ENCODE data around the gene CLBA1.
"Not testable (repeated sequence)": the region's sequence is repeated elsewhere in the genome, so short reads cannot be mapped to it uniquely, and the experiment has no call there.

CLBA1 gene

GRCh38 chr14:104942586-104942985 is 43.0 kb upstream of the CLBA1 start:
- Histone ChIP-seq H3K36me3 (ENCODE audit: control insufficient read depth, insufficient read depth, low read length) (no peaks in the 10 kb centered on the region), H3K4me3 (ENCODE audit: low read length) (no peak overlapping the region), H2BK5ac (ENCODE audit: low read length) (no peak overlapping the region), H3K79me1 (ENCODE audit: low read length) (no peaks in the 10 kb centered on the region), H3K27me3 (ENCODE audit: insufficient read depth, low read length, poor library complexity) (peaks cover 2% of the 10 kb centered on the region), H3K4ac (ENCODE audit: low read depth, low read length) (no peak overlapping the region), H3K4me1 (ENCODE audit: control insufficient read depth, low read depth, low read length) (no peaks in the 10 kb centered on the region), H3K56ac (ENCODE audit: low read length) (no peak overlapping the region), H3K9ac (ENCODE audit: low read length) (no peak overlapping the region), H3K23ac (ENCODE audit: low read length) (no peak overlapping the region), H3K27ac (ENCODE audit: low read depth, low read length) (no peak overlapping the region), H4K5ac (ENCODE audit: low read length) (no peak overlapping the region), H3K18ac (ENCODE audit: low read length) (no peak overlapping the region), H4K8ac (ENCODE audit: low read depth, low read length) (no peak overlapping the region), H2BK120ac (ENCODE audit: low read depth, low read length) (no peak overlapping the region), H2BK15ac (replicated peaks; ENCODE audit: low read depth) (no peak overlapping the region), H2AK5ac (ENCODE audit: low read length) (no peak overlapping the region), H3K79me2 (ENCODE audit: control insufficient read depth, insufficient read depth, low read length) (no peaks in the 10 kb centered on the region), H3K4me2 (ENCODE audit: low read length) (no peak overlapping the region)
- DNase-seq = no peak
- WGBS (ENCODE audit: extremely low coverage, insufficient coverage, low lambda C conversion rate) = no CpG with 5 or more reads among the region's 16 CpGs

GRCh38 chr14:104943216-104944015 is 42.2 kb upstream of the CLBA1 start:
- H2AK5ac ChIP-seq (ENCODE audit: low read length); DNase-seq; H4K5ac ChIP-seq (ENCODE audit: low read length); H3K9ac ChIP-seq (ENCODE audit: low read length); H2BK15ac ChIP-seq (replicated peaks; ENCODE audit: low read depth); H3K56ac ChIP-seq (ENCODE audit: low read length); H3K27me3 ChIP-seq (ENCODE audit: insufficient read depth, low read length, poor library complexity); H3K36me3 ChIP-seq (ENCODE audit: control insufficient read depth, insufficient read depth, low read length); H3K4ac ChIP-seq (ENCODE audit: low read depth, low read length); H3K27ac ChIP-seq (ENCODE audit: low read depth, low read length); H3K18ac ChIP-seq (ENCODE audit: low read length); H3K23ac ChIP-seq (ENCODE audit: low read length); H3K4me1 ChIP-seq (ENCODE audit: control insufficient read depth, low read depth, low read length); H3K79me2 ChIP-seq (ENCODE audit: control insufficient read depth, insufficient read depth, low read length); H2BK120ac ChIP-seq (ENCODE audit: low read depth, low read length); H3K4me2 ChIP-seq (ENCODE audit: low read length); H3K4me3 ChIP-seq (ENCODE audit: low read length); H4K8ac ChIP-seq (ENCODE audit: low read depth, low read length); H2BK5ac ChIP-seq (ENCODE audit: low read length); H3K79me1 ChIP-seq (ENCODE audit: low read length): not testable (repeated sequence)
- WGBS (ENCODE audit: extremely low coverage, insufficient coverage, low lambda C conversion rate) = no CpG with 5 or more reads among the region's 29 CpGs

GRCh38 chr14:104944016-104944308 is 41.6 kb upstream of the CLBA1 start:
- H4K8ac ChIP-seq (ENCODE audit: low read depth, low read length); H3K23ac ChIP-seq (ENCODE audit: low read length); H3K36me3 ChIP-seq (ENCODE audit: control insufficient read depth, insufficient read depth, low read length); H3K79me2 ChIP-seq (ENCODE audit: control insufficient read depth, insufficient read depth, low read length); H4K5ac ChIP-seq (ENCODE audit: low read length); H2BK15ac ChIP-seq (replicated peaks; ENCODE audit: low read depth); H3K9ac ChIP-seq (ENCODE audit: low read length); H2BK120ac ChIP-seq (ENCODE audit: low read depth, low read length); H3K4me2 ChIP-seq (ENCODE audit: low read length); H2AK5ac ChIP-seq (ENCODE audit: low read length); H3K18ac ChIP-seq (ENCODE audit: low read length); DNase-seq; H3K4me3 ChIP-seq (ENCODE audit: low read length); H3K4me1 ChIP-seq (ENCODE audit: control insufficient read depth, low read depth, low read length); H2BK5ac ChIP-seq (ENCODE audit: low read length); H3K79me1 ChIP-seq (ENCODE audit: low read length); H3K4ac ChIP-seq (ENCODE audit: low read depth, low read length); H3K27ac ChIP-seq (ENCODE audit: low read depth, low read length); H3K27me3 ChIP-seq (ENCODE audit: insufficient read depth, low read length, poor library complexity); H3K56ac ChIP-seq (ENCODE audit: low read length): not testable (repeated sequence)
- WGBS (ENCODE audit: extremely low coverage, insufficient coverage, low lambda C conversion rate) = no CpG with 5 or more reads among the region's 6 CpGs

- not testable (repeated sequence) for H3K18ac ChIP-seq (ENCODE audit: low read length); H3K79me1 ChIP-seq (ENCODE audit: low read length); H3K27me3 ChIP-seq (ENCODE audit: insufficient read depth, low read length, poor library complexity); H3K4me1 ChIP-seq (ENCODE audit: control insufficient read depth, low read depth, low read length); H2BK120ac ChIP-seq (ENCODE audit: low read depth, low read length); H3K4me2 ChIP-seq (ENCODE audit: low read length); H4K8ac ChIP-seq (ENCODE audit: low read depth, low read length); H3K4ac ChIP-seq (ENCODE audit: low read depth, low read length); H3K4me3 ChIP-seq (ENCODE audit: low read length); H3K23ac ChIP-seq (ENCODE audit: low read length); H3K27ac ChIP-seq (ENCODE audit: low read depth, low read length); H2BK15ac ChIP-seq (replicated peaks; ENCODE audit: low read depth); DNase-seq; H3K9ac ChIP-seq (ENCODE audit: low read length); H3K79me2 ChIP-seq (ENCODE audit: control insufficient read depth, insufficient read depth, low read length); H2BK5ac ChIP-seq (ENCODE audit: low read length); H3K56ac ChIP-seq (ENCODE audit: low read length); H2AK5ac ChIP-seq (ENCODE audit: low read length); H4K5ac ChIP-seq (ENCODE audit: low read length); H3K36me3 ChIP-seq (ENCODE audit: control insufficient read depth, insufficient read depth, low read length)
- no CpG with 5 or more reads among the region's 29 CpGs for WGBS (ENCODE audit: extremely low coverage, insufficient coverage, low lambda C conversion rate)
Measured at GRCh38 chr14:104944436-104945205, 41.0 kb upstream of the CLBA1 start.

GRCh38 chr14:104945266-104945665 is 40.3 kb upstream of the CLBA1 start:
- H2BK15ac ChIP-seq (replicated peaks; ENCODE audit: low read depth); H2BK120ac ChIP-seq (ENCODE audit: low read depth, low read length); H3K4me3 ChIP-seq (ENCODE audit: low read length); H2AK5ac ChIP-seq (ENCODE audit: low read length); H3K79me2 ChIP-seq (ENCODE audit: control insufficient read depth, insufficient read depth, low read length); H3K36me3 ChIP-seq (ENCODE audit: control insufficient read depth, insufficient read depth, low read length); DNase-seq; H3K9ac ChIP-seq (ENCODE audit: low read length); H3K79me1 ChIP-seq (ENCODE audit: low read length); H3K4me2 ChIP-seq (ENCODE audit: low read length); H3K4ac ChIP-seq (ENCODE audit: low read depth, low read length); H4K8ac ChIP-seq (ENCODE audit: low read depth, low read length); H3K27me3 ChIP-seq (ENCODE audit: insufficient read depth, low read length, poor library complexity); H3K4me1 ChIP-seq (ENCODE audit: control insufficient read depth, low read depth, low read length); H3K56ac ChIP-seq (ENCODE audit: low read length); H4K5ac ChIP-seq (ENCODE audit: low read length); H2BK5ac ChIP-seq (ENCODE audit: low read length); H3K27ac ChIP-seq (ENCODE audit: low read depth, low read length); H3K18ac ChIP-seq (ENCODE audit: low read length); H3K23ac ChIP-seq (ENCODE audit: low read length): not testable (repeated sequence)
- WGBS (ENCODE audit: extremely low coverage, insufficient coverage, low lambda C conversion rate) = no CpG with 5 or more reads among the region's 20 CpGs
